Raji (cell line): ENCODE measurements around the gene MAML3.

Source experiments
- POLR2A ChIP-seq: IDR thresholded peaks from 2 replicates; pipeline ENCODE4 v1.6.1; 2011; ENCODE audit warnings: low read depth, low read length, control low read depth; ENCODE audit not compliant: insufficient read depth

The MAML3 gene

GRCh38 chr4:139988863-139989765 lies 164.9 kb downstream of the MAML3 start:
- TF ChIP-seq POLR2A, result no peak

GRCh38 chr4:139987502-139987850 lies 166.5 kb downstream of the MAML3 start:
- TF ChIP-seq POLR2A, result no peak

- TF ChIP-seq POLR2A, result no peak
Measured at GRCh38 chr4:139986689-139987501, 167.1 kb downstream of the MAML3 start.

- TF ChIP-seq POLR2A, result no peak
Measured at GRCh38 chr4:139986106-139986505, 167.9 kb downstream of the MAML3 start.

GRCh38 chr4:139985401-139985800 lies 168.6 kb downstream of the MAML3 start:
- TF ChIP-seq POLR2A, result no peak

- no peak for TF ChIP-seq POLR2A
Measured at GRCh38 chr4:139984471-139984870, 169.5 kb downstream of the MAML3 start.

GRCh38 chr4:139978692-139979091 lies 175.3 kb downstream of the MAML3 start:
- no peak for TF ChIP-seq POLR2A

- no peak for TF ChIP-seq POLR2A
Measured at GRCh38 chr4:139977838-139978609, 176.0 kb downstream of the MAML3 start.

GRCh38 chr4:139975830-139976272 lies 178.1 kb downstream of the MAML3 start:
- no peak for TF ChIP-seq POLR2A

- no peak for TF ChIP-seq POLR2A
Measured at GRCh38 chr4:139973616-139974015, 180.4 kb downstream of the MAML3 start.

- TF ChIP-seq POLR2A, result no peak
Measured at GRCh38 chr4:139973015-139973414, 181.0 kb downstream of the MAML3 start.

GRCh38 chr4:139972305-139972704 lies 181.7 kb downstream of the MAML3 start:
- TF ChIP-seq POLR2A, result no peak

GRCh38 chr4:139971111-139971510 lies 182.9 kb downstream of the MAML3 start:
- TF ChIP-seq POLR2A, result no peak

GRCh38 chr4:139969635-139970266 lies 184.2 kb downstream of the MAML3 start:
- TF ChIP-seq POLR2A, result no peak

GRCh38 chr4:139968831-139969230 lies 185.2 kb downstream of the MAML3 start:
- no peak for TF ChIP-seq POLR2A

GRCh38 chr4:139966383-139966782 lies 187.6 kb downstream of the MAML3 start:
- no peak for TF ChIP-seq POLR2A
